HFF-Myc (cell line): ENCODE results near the gene IFT122.

Experiments
- DNase-seq: peaks from one replicate; pipeline ENCODE4 v3.0.0-alpha.2; 2011; ENCODE audit warnings: low read depth; ENCODE audit errors: extremely low read depth
- H3K4me3 ChIP-seq: replicated peaks from 2 replicates; pipeline ENCODE4 v1.5.1; 2011; ENCODE audit warnings: low read depth, mild to moderate bottlenecking, control low read depth, low read length
- CTCF ChIP-seq: IDR thresholded peaks from 2 replicates; pipeline ENCODE4 v1.5.1; 2012; ENCODE audit warnings: mild to moderate bottlenecking, low read depth, low read length, control low read depth; ENCODE audit errors: missing control alignments

Gene IFT122

GRCh38 chr3:129534428-129535027 lies 94.5 kb downstream of the IFT122 start:
- H3K4me3 ChIP-seq = no peak overlapping the region
- TF ChIP-seq CTCF = no peak
- DNase-seq = no peak

DNA sequence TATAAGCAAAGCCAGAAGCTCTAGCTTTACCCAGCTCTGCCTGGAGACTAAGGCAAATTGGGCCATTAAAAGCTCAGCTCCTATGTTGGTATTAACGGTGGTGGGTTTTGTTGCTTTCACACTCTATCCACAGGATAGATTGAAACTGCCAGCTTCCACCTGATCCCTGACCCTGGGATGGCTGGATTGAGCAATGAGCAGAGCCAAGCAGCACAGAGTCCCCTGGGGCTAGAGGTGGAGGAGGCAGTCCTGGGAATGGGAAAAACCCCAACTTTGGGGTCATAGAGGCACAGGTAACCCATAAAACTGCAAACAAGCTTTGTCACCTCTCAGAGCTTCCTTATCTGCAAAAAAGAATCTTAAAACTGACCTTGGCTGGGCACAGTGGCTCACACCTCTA lies 95.1 kb downstream of the IFT122 start:
- DNase-seq = no peak
- no peak for TF ChIP-seq CTCF
- no peak overlapping the region for H3K4me3 ChIP-seq

GRCh38 chr3:129536374-129536667 lies 96.3 kb downstream of the IFT122 start:
- no peak for DNase-seq

GRCh38 chr3:129536804-129537203 lies 96.8 kb downstream of the IFT122 start:
- no peak for DNase-seq
- H3K4me3 ChIP-seq = no peak overlapping the region
- no peak for TF ChIP-seq CTCF

More at GRCh38 chr3:129536374-129536667, 96.3 kb downstream of the IFT122 start:
- H3K4me3 ChIP-seq = no peak overlapping the region
- no peak for TF ChIP-seq CTCF

- TF ChIP-seq CTCF = no peak
- H3K4me3 ChIP-seq = no peak overlapping the region
- no peak for DNase-seq
Observed at GRCh38 chr3:129539206-129539605, 99.2 kb downstream of the IFT122 start.

- H3K4me3 ChIP-seq = no peak overlapping the region
- TF ChIP-seq CTCF = no peak
- no peak for DNase-seq
Observed at GRCh38 chr3:129540776-129541516, 100.9 kb downstream of the IFT122 start.

- no peak overlapping the region for H3K4me3 ChIP-seq
- TF ChIP-seq CTCF = no peak
Observed at GRCh38 chr3:129542747-129543146, 102.7 kb downstream of the IFT122 start.

More at GRCh38 chr3:129542747-129543146, 102.7 kb downstream of the IFT122 start:
- no peak for DNase-seq
